DMS53 (cell line): ENCODE data around the gene PPIL1.

Source experiments
- DNase-seq: peaks from one replicate; lab custom pipeline; 2025; lab: John Stamatoyannopoulos, UW

Gene PPIL1

DNA sequence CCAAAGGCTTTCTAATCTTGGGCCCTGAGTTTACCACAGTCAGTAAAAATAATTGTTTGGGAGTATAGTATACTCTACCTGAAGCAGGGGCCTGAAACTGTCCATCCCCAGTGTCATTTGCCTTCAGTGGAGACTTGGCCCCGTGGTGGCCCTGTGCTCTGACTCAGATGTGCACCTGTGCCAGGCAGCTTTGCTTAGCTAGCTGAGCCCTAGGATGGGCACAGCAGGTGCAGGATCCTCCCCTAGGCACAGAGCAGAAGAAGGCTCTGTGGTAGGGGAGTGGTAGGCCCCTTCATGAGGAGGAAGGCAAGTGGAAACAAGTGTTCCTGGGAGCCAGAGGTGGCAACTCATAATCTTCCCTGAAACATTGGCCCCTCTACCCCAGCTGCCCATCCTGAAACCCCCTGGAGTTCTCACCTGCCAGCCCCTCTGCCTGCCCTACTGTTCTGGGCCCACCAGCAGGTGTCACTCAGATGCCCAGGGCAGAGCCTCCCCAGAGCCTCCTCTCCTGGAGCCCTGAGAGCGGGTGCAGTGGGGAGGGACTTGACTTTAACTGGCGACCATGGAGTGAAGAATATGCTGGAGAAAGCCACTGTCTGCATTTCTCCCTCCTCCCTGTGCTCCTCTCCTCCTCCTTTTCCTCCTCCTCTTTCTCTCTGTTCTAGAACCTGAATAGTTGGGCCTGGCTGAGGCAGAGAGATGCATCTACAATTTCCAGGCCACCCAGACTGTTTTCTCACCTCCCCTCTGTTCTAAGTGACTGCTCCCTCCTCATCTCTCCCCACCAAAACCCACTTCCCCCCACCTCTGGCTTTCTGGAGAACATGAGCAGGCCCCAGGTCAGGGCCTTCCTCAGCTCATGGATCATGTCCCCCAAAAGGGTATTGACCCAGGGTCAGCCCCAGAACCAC, 38.2 kb downstream of the PPIL1 start:
- peak; percentile 16 for DNase-seq

DNA sequence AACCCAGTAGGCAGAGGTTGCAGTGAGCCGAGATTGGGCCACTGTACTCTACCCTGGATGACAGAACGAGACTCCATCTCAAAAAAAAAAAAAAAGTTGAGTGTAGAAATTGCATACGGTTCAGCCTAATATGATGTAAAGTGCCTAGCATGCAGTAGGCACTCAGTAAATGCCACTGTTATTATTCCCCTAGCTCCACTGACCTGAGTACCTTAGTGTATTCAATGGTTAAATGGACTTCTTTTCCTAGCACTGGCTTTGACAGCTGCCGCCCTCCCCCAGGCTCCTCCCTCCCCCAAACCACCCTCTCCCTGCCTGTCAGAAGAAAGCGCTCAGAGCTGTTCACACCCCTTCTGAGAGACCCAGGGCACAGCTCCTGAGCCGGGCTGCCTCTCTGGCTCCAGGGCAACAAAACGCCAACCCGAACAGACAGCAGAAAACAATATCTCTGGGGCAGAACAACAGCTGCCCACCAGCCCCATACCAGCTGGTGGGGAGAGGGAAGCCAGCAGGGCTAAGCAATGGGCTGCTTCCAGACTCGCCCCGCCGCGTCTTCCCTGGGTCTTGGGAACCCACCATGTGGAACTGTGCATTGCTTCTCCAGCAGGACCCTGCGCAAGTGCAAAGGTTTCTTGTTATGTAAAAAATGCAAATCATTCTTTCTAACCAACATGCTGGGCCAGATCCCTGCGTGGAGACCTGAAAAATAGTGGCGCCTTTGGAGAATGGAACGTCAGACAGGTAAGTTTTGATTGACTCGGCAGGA, 39.8 kb downstream of the PPIL1 start:
- no peak for DNase-seq

DNA sequence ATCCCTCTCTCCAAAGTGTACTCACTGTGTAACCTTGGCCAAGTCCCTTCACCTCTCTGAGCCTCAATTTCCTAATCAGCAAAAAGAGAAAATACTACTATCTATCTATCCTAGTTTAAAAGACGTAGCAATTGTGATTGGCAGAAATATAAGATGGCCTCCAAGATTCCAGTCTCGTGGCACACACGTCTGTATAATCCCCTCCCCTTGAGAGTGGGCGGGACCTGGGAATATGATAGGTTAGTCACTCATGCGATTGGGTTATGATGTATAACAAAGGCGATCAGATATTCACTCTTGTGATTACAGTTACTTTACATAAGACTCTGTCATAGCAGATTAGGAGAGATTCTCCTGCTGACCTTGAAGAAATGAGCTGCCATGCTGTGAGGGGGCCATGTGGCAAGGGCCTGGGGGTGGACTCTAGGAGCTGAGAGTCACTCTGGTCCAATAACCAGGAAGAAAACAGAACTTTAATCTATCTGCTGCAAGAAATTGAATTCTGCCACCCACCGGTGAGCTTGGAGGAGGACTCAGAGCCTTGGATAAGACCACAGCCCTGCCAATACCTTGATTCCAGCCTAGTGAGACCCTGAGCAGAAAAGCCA, 41.3 kb downstream of the PPIL1 start:
- DNase-seq: no peak

DNA sequence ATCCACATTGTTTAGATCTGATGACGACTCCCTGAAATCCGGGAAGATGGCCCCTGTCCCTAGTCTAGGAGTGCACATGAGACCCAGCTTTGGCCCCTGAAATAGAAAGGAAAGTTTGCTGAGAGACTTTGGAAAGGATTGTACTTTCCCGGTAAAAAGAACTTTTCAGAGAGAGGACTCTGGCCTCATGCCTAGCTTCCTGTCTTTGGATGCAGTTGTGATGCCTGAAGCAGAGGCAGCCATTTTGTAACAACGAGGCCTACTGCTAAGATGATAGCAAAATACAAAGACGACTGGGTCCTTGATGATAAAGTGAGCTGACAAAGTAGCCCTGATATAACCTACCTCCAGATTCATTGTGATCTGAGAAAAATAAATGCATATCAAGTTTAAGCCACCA, 42.3 kb downstream of the PPIL1 start:
- no peak for DNase-seq

DNA sequence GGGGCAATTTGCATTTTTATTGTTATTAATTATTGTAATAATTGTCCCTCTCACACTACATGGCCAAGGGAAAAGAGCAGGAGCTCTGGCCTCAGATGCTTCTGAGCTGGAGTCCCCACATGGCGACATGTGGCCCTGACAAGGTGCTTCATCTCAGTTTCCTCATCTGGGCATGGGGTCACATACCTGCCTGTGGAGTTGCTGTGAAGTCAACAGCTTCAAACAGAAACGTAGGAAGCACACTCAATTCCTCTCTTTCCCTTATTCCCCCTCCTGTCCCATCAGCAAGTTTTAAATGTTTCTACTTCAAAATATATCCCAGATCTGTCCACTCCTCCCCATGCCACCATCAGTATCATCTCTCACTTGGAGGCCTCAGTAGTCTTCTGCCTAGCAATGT, 44.0 kb downstream of the PPIL1 start:
- DNase-seq: no peak

DNA sequence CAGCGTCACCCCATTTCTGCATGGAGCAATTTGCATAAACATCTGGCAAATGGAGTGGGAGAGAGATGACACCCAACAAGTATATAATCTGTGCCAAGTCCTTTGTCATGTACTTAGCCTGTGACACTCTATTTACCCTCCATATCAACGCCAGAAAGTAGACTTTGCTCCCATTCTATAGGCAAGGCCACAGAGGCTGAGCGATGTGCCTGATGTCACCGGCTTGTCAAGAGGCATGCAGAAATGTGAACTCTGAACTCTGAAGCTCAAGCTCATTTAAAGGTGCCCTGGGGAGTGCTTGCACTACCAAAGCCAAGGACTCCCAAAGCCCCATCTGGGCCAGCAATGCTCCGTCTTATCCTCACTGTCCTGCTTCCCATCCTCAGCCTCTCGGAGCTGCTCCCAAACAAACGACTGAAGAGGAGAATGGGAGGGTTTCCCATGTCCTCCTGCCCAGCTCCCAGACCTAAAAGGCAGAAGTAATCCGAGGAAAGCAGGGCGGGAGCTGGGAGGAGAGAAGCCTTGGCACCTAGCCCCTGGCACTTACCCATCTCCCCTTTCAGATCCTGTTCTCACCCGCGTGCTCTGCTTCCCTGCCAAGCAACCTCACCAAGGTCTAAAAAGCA, 44.6 kb downstream of the PPIL1 start:
- DNase-seq: peak; percentile 57

DNA sequence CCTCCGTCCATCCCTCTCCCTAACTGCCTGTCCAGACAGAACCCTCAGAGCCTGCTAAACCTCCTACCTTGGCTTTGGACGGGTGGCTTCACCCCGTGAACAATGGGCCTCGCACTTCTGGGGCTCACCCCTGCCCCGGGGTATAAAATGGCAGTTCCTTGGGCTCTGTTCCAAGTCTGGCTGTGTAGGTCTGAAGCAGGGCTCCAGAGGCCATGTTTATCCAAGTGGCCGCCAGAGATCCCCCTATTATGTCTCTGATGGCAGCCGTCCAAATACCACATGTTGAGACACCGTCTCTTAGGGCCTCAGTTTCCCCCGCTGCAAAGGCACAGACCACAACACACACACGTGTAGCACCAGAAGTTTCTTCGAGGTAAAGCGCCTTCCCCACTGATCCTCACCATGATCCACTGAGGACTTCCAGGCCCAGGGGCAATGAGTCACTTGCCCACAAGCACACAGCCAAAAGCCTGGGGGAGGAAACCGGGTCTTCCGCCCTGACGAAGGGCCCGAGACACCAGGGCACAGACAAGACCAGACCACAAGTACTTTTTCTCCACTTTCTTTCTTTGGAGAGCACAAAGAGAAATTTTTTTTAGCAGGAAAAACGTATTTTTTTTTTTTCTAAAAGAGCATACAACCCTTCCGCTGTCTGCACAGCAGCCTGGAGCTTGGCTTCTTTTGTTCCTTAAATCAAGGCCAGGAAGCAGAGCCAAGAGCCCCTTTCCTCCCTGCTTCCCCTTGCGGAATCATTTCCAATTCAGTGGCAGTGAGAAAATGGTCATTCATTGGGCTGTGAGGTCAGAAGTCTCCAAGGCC, 47.1 kb downstream of the PPIL1 start:
- DNase-seq: no peak

DNA sequence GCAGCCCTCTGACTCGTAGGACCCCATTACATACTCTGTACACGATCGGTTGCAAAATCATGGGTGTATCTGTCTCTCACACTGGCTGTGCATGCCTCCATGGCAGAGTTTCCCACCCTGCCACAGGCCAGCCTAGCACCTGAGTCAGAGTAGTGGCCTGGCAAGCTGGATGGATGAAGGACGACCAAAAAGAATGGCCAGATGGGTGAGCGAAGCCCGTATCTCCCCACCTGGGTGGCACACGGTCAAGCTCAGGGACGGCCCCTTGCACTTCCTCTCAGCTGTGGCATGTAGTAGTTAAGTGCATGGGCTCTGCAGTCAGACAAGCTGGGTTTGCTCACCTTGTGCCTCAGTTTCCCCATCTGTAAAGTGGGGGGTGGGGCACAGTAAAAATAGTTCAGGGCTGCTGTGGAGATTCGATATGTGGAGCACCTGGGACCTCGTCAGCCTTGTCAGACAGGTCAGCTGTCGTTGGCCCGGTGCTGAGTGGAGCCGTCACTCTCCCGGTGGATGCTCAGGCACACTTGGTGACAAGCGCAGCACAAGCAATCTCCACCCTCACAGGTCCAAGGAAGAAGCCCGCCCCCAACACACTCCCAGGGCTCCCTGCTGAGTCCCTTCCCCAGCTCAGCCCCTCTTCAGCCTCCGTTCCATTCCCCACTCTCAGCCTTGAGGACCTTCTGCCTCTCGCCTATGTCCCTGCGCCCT, 47.9 kb downstream of the PPIL1 start:
- no peak for DNase-seq

DNA sequence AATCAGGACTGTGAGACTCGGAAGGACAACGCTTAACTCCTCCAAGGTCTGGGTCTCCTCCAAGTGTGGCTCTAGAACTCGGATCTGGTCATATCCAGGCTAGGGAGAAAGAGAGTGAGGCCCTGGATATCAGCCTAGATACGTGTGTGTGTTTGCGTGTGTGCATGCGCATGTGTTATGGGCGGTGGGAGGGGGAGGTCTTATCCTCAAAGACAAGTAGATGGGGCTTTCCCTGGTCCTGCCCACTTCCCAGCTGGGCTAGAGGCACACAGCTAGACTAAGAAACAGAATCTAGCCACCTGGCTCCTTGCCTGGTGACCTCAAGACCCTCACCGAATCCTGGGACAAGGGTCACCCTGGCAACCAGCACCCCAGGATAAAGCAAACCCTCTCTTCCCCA, 48.6 kb downstream of the PPIL1 start:
- DNase-seq: no peak

DNA sequence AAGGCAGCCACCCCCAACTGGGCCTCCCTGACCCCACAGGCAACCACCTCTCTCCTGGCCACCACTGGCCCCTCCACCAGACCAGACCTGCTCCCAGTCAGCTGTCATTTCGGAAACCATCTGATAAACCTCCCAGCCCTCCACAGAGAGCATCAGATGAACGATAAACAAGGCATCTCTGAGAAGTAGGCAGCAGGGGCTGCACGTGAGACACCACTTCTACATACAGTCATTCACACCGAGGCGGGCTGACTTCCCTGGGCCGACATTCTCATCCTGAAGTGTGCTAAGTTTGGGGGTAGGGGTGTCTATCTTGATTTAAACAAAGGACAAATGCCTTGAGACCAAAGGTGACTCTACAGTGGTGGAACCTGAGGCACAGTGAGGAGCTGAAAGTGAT, 49.2 kb downstream of the PPIL1 start:
- DNase-seq: no peak

DNA sequence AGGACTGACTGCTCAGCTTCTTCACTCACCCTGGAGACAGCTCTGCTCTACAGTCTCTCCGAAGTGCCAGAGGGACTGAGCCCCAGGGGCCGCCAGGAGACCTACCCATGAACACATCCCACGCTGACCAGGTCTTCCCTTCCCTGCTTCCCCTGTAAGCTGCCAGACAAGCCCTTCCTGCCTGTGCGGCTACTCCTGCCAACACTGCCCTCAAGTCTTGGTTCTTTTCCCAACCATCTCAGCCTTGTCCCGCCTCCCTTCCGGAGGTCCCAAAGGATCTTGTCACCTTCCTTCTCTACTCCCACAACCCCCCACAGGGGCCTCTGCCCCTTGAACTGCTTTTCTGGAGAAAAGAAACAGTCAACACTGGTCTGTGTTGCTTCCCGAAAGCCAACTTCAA, 50.4 kb downstream of the PPIL1 start:
- no peak for DNase-seq

DNA sequence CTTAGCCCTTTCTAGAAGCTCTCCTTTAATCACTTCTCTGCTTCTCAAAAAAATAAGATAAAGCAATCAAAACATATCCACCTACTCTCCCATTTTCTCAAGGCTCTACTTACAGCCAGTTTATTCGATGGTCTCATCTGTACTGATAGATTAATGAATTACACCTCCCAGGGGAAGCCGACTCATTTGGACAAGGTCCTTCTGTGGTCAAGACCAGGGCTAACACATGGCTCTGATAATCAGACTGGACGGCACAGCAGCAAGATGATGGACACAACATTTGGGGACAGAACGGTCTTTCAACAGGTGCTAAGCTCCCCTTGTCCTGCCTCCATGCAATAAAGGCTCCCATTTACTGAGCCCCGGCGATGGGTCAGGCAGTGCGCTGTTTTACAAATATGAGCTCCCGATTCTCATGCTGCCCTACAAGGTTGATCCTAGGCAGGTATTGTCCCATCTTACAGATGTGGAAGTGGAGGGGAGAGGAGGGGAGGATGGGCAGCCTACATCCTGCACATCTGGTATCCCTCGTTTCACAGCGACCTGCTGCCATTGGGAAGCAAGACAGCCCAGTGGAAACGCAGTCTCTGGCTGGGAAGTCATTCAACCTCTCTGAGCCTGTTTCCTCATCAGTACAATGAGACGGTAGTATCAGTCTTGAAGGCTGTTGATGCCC, 51.0 kb downstream of the PPIL1 start:
- no peak for DNase-seq

DNA sequence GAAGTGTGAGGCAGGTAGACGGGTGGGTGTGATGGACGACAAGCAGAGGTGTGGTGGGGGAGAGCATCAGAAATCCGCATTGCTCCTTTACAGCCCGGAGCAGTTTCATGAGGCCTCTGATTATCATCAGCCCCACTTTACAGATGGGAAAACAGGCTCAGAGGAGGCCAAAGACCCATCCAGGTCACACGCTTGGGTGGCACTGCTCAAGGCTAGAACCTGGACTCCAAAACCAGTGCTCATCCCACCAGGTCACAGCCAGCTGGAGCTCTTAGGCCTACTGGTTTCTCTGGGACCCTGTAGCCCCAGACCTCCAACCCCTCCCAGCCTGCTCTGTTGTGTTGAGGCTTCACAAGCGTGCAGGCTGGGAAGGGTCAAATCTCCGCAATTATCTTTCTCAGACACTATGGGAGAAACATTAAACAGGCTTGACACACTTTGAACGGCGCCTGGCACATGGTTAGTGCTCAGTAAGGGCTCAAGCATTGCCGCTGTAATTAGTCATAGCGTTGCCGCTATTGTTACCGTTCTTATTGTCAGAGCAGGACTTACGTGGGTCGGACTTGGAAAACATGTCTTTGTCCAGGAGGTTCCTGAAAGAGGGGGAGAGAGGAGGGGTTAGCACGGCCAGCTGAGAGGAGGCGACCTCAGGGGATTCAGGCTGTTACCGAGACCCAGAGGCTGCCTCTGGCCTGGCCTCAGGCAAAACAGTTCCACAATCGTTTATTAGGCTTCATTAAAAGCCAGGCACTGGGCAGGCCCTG, 51.9 kb downstream of the PPIL1 start:
- DNase-seq: no peak

DNA sequence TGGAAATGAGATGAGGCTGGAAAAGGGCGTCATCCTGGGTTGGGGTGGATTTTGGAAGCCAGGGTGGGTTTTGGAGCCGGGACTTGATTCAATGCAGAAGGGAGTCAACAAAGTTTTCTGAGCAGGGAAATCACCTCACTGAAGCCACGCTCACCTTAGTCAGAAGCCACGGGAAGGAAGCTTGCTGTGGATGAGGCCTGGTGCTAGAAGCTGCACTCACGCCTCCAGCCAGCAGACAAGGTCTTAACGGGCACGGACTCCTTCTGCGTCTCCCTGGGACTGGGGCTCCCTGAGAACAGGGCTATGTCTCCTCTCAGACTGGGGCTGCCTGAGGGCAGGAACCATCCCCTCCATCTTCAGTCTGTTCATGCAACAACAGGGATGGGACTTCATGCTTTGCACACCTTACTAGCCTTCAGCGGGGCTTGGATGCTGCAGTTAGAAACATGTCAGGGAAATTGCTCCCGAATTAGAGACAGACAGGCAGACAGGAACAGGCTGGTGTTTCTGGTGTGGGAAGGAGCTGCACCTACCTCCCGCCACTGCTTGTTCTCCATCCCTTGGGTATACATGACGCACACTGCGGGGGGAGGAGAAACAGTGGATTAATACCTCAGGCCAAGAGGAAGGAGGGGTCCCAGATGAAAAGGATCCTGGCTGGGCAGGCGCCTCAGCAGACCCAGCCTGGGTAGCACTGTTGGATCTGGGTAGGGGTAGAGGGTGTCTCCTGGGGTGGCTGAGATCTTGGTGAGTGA, 52.8 kb downstream of the PPIL1 start:
- no peak for DNase-seq

DNA sequence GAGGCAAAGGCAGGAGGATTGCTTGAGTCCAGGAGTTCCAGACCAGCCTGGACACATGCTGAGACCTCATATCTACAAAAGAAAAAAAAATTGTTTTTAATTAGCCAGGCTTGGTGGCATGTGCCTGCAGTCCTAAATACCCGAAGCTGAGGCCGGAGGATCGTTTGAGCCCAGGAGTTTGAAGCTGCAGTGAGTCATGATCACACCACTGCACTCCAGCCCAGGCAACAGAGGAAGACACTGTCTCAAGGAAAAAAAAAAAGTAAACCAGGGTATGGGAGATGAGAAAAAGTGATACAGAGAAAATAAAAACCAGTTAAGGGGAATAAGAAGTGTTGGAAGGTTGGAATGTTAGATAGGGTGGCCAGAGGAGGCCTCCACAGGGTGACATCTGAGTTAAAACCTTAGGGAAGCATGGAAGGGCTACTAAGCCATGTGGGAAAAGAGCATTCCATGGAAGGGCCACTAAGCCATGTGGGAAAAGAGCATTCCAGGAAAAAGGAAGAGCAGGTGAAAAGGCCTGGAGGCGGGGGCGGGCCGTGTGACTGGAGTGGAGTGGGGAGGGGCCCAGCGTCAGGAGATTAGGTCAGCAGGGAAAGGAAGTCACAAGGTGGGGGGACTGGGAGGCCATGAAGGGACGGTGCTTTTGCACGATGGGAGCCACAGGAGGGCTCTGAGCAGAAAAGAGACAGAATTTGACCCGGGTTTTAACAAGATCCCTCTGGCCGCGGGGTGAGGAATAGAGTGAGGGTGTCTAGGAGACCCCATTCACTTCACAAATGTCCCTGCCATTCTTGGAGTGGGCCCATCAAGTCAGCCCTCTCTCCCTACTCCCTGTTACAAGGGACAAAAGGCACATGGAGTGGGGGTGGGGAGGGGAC, 53.7 kb downstream of the PPIL1 start:
- no peak for DNase-seq

DNA sequence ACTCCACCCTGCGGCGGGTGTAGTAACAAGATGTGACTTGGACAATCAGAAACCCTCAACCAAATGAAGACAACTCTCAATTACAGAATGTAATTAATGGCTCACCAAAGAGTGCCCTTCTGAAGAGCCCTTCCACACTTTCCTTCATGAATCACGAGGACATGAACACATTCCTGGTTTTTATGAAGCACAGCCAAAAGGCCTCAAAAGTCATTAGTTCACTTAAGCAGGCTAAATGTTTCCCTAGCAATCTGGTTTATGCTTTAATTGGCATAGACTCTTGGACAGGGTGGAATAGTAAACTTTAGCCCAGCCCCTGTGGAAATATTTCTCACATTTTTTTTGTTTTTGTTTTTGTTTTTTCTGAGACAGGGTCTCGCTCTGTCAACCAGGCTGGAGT, 55.8 kb downstream of the PPIL1 start:
- DNase-seq: no peak

DNA sequence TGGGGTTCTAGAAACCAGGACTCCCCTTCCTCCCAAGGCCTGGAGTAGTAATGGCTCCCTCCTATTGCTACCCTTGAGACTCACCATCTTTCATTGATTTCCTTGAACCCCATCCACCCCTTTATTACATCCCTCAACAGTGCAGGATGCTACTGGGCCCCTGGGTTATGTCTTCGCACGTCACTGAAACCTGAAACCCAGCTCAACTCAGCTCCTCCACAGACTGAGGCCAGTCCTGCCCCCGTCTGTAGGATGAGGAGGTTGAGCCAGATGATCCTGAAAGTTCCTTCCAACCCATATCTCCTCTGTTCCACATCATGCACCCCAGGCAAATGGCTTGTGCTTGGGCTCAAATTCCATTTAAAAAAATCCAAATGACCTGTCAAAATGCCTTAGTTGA, 56.8 kb downstream of the PPIL1 start:
- no peak for DNase-seq
